ENCODE measurements around the gene CHRD.
"Not testable (repeated sequence)": the region's sequence is repeated elsewhere in the genome, so short reads cannot be mapped to it uniquely, and the experiment has no call there.

Gene CHRD

GRCh38 chr3:184415203-184415490 lies 35.3 kb downstream of the CHRD start:
- no peak for DNase-seq (ENCODE audit: low read depth in 2 of 2)

- peak; percentile 15 to 57 for DNase-seq (ENCODE audit: low read depth in 2 of 2)
Observed at GRCh38 chr3:184417619-184418327, 37.9 kb downstream of the CHRD start.

GRCh38 chr3:184419171-184419570 lies 39.3 kb downstream of the CHRD start:
- DNase-seq (ENCODE audit: low read depth in 2 of 2) = no peak

- no peak for DNase-seq (ENCODE audit: low read depth in 2 of 2)
Observed at GRCh38 chr3:184423561-184423960, 43.7 kb downstream of the CHRD start.

GRCh38 chr3:184426691-184427141 lies 46.9 kb downstream of the CHRD start:
- no peak for DNase-seq (ENCODE audit: low read depth in 2 of 2)

GRCh38 chr3:184428561-184429175 lies 48.8 kb downstream of the CHRD start:
- no peak for DNase-seq (ENCODE audit: low read depth in 2 of 2)

GRCh38 chr3:184429786-184430185 lies 49.9 kb downstream of the CHRD start:
- DNase-seq (ENCODE audit: low read depth in 2 of 2) = no peak

GRCh38 chr3:184430940-184431339 lies 51.1 kb downstream of the CHRD start:
- no peak for DNase-seq (ENCODE audit: low read depth in 2 of 2)

GRCh38 chr3:184433178-184433577 lies 53.3 kb downstream of the CHRD start:
- DNase-seq (ENCODE audit: low read depth in 2 of 2) = not testable (repeated sequence)

GRCh38 chr3:184439096-184439495 lies 59.2 kb downstream of the CHRD start:
- DNase-seq (ENCODE audit: low read depth in 2 of 2) = no peak
